Kidney (tissue), 14 donors: ENCODE measurements around the gene TTC13. TPM values are rescaled to one million over a fixed set of nuclear protein-coding genes. Genes with fewer than 3 reads are reported as not detected.

Experiments used
- DNase-seq, 5 donors: peaks; one replicate each; pipeline ENCODE4 v3.0.0-alpha.2; 2013 to 2020
- FAIRE-seq: peaks from 2 replicates; lab custom pipeline; 2012; peaks lifted over from hg19 to GRCh38; lab: Jason Lieb, UNC
- H3K27ac ChIP-seq, 2 donors: one replicate each; pipeline ENCODE4 v1.7.0; 2013; ENCODE audit warnings: low read depth in 2 of 2, low read length in 2 of 2, inconsistent platforms in 1 of 2
- H3K27me3 ChIP-seq: one replicate; pipeline ENCODE4 v1.7.1; 2013; ENCODE audit warnings: low read length, inconsistent platforms; ENCODE audit not compliant: control insufficient read depth, insufficient read depth
- H3K36me3 ChIP-seq, 3 donors: one replicate each; pipeline versions ENCODE4 v1.7.0 to v1.7.1; 2013; ENCODE audit warnings: low read length in 3 of 3, control low read depth in 1 of 3, inconsistent platforms in 1 of 3; ENCODE audit not compliant: insufficient read depth in 3 of 3, control insufficient read depth in 2 of 3
- H3K4me1 ChIP-seq, 3 donors: one replicate each; pipeline versions ENCODE4 v1.7.0 to v1.7.1; 2013; ENCODE audit warnings: low read length in 3 of 3, inconsistent platforms in 1 of 3, low read depth in 1 of 3; ENCODE audit not compliant: control insufficient read depth in 2 of 3, insufficient read depth in 2 of 3
- H3K4me3 ChIP-seq, 3 donors: one replicate each; pipeline versions ENCODE4 v1.7.0 to v1.8.1; 2013; ENCODE audit warnings: low read length in 3 of 3, control low read depth in 1 of 3, inconsistent platforms in 1 of 3
- H3K9ac ChIP-seq, 3 donors: one replicate each; pipeline versions ENCODE4 v1.7.0 to v1.7.1; 2013; ENCODE audit warnings: low read length in 3 of 3, control low read depth in 1 of 3, inconsistent platforms in 1 of 3
- H3K9me3 ChIP-seq, 3 donors: one replicate each; pipeline versions ENCODE4 v1.7.0 to v1.7.1; 2013; ENCODE audit warnings: low read length in 3 of 3, control low read depth in 1 of 3, inconsistent platforms in 1 of 3; ENCODE audit not compliant: control insufficient read depth in 2 of 3, insufficient read depth in 1 of 3
- CTCF ChIP-seq: IDR thresholded peaks from 3 replicates; pipeline ENCODE4 v1.5.1; 2012; ENCODE audit warnings: mild to moderate bottlenecking, moderate library complexity, borderline replicate concordance; ENCODE audit not compliant: insufficient read depth; ENCODE audit errors: extremely low read depth
- intact Hi-C: fragments of 100-400 bp; cut with DNase I; formaldehyde crosslinking; loops from one replicate; pipeline ENCODE4 v1.11.1; 2022
- polyA plus RNA-seq: library from polyadenylated mRNA; stranded (reverse); fragments of 350-450 nt; fragmentation: Illumina TruSeq; extraction: RNeasy Lipid Tissue Mini Kit (QIAGEN cat#74804); gene quantifications from one replicate; pipeline ENCODE4 v1.2.3, GENCODE V29; 2014; ENCODE audit warnings: low read depth, low replicate concordance; ENCODE audit not compliant: insufficient read depth
- total RNA-seq: library from RNA; stranded (reverse); fragmentation: NEBNext Ultra II Directional; extraction: Animal tissue kit (Norgen Biotek cat#: 25700); gene quantifications from one replicate; pipeline ENCODE4 v1.2.1, GENCODE V29; 2021
- donor health status: control.
- donor health status: control.
- donor health status: control.
- donor health status: control.
- donor health status: control.
- donor health status: DM: yes; HTN: yes; CAD: no.
- donor health status: Normal renal cell carcinoma (clear cell type).

TTC13 gene
- total and polyA plus RNA-seq, 2 donors from 2014 or later, result 4.2 to 15.6 TPM

GRCh38 chr1:231016966-231017365 lies 38.3 kb upstream of the TTC13 start:
- H3K4me3 ChIP-seq, result no peak overlapping the region
- TF ChIP-seq CTCF, result no peak
- no peak overlapping the region for H3K27ac ChIP-seq
- no peaks in the 10 kb centered on the region for H3K9me3 ChIP-seq
- no peaks in the 10 kb centered on the region for H3K4me1 ChIP-seq
- no peak overlapping the region for H3K9ac ChIP-seq
- FAIRE-seq, result no peak
- no peak for DNase-seq
- peaks cover 0 to 2% (median 0%) of the 10 kb centered on the region in 3 donors for H3K36me3 ChIP-seq
- intact Hi-C loops, result no loop called here
- no peaks in the 10 kb centered on the region for H3K27me3 ChIP-seq

GRCh38 chr1:231016234-231016633 lies 37.6 kb upstream of the TTC13 start:
- no peak for FAIRE-seq
- Histone ChIP-seq H3K27me3 (no peaks in the 10 kb centered on the region), H3K4me3 (no peak overlapping the region), H3K27ac (no peak overlapping the region), H3K4me1 (no peaks in the 10 kb centered on the region), H3K36me3 (peaks cover 0 to 4% (median 0%) of the 10 kb centered on the region in 3 donors), H3K9me3 (no peaks in the 10 kb centered on the region), H3K9ac (no peak overlapping the region)
- no peak for DNase-seq
- no peak for TF ChIP-seq CTCF
- intact Hi-C loops, result no loop called here

GRCh38 chr1:231013391-231014015 lies 34.8 kb upstream of the TTC13 start:
- Histone ChIP-seq H3K36me3 (peaks cover 0 to 5% (median 0%) of the 10 kb centered on the region in 3 donors), H3K27me3 (no peaks in the 10 kb centered on the region), H3K9ac (no peak overlapping the region), H3K4me1 (no peaks in the 10 kb centered on the region), H3K27ac (no peak overlapping the region), H3K4me3 (no peak overlapping the region), H3K9me3 (no peaks in the 10 kb centered on the region)
- TF ChIP-seq CTCF, result no peak
- no peak for DNase-seq
- intact Hi-C loops, result no loop called here
- no peak for FAIRE-seq

- no peaks in the 10 kb centered on the region for H3K9me3 ChIP-seq
- TF ChIP-seq CTCF, result no peak
- DNase-seq, result no peak
- H3K9ac ChIP-seq, result no peak overlapping the region
- H3K4me3 ChIP-seq, result no peak overlapping the region
- H3K4me1 ChIP-seq, result no peaks in the 10 kb centered on the region
- no peak overlapping the region for H3K27ac ChIP-seq
- no peak for FAIRE-seq
- H3K27me3 ChIP-seq, result no peaks in the 10 kb centered on the region
- intact Hi-C loops, result no loop called here
- H3K36me3 ChIP-seq, result peaks cover 0 to 3% (median 0%) of the 10 kb centered on the region in 3 donors
Observed at GRCh38 chr1:231011963-231012362, 33.3 kb upstream of the TTC13 start.
